ENCODE results near the gene HDAC9. TPM values are rescaled to one million over a fixed set of nuclear protein-coding genes. Genes with fewer than 3 reads are reported as not detected.

The HDAC9 gene
- total and polyA plus RNA-seq, 2 of the 13 experiments (the other 11 are each of a cell fraction or from before 2014, with no cell fraction given): 0.05 to 0.07 TPM

- TF ChIP-seq SUZ12 (IDR thresholded peaks at IDR 0.05; ENCODE audit: low read depth, low read length) (no peak), KDM6A (CRISPR knock-in tag; IDR thresholded peaks at IDR 0.05; ENCODE audit: low read depth) (no peak), RBFOX2 (IDR thresholded peaks at IDR 0.05; ENCODE audit: low read depth, low read length) (no peak), ZNF652 (CRISPR knock-in tag; IDR thresholded peaks at IDR 0.05; ENCODE audit: borderline replicate concordance, low read depth) (no peak)
- CTCF ChIA-PET (ENCODE audit: low intra/inter-chr PET ratio, low total read pairs): no interaction called here
- Histone ChIP-seq H3K27ac (ENCODE audit: extremely low read length, insufficient read depth, low read length) (no peak overlapping the region), H3K9ac (ENCODE audit: insufficient read depth, low read depth, low read length) (no peak overlapping the region), H2AFZ (ENCODE audit: low read length) (no peak overlapping the region), H3K4me3 (replicated peaks in 1 of 3; ENCODE audit: insufficient read depth in 1 of 3, low read depth in 2 of 3, low read length in 3 of 3) (no peak overlapping the region), H3K4me1 (ENCODE audit: insufficient read depth, low read length) (no peaks in the 10 kb centered on the region), H3K27me3 (ENCODE audit: control insufficient read depth in 1 of 2, insufficient read depth in 2 of 2, low read length in 2 of 2) (no peaks in the 10 kb centered on the region), H4K20me1 (ENCODE audit: insufficient read depth, low read length) (0 out of 2 replicates have a peak, but pooled peaks cover 2% of the 10 kb centered on the region), H3K9me3 (ENCODE audit: low read length) (no peaks in the 10 kb centered on the region), H3K36me3 (replicated peaks in 1 of 2; ENCODE audit: control insufficient read depth in 1 of 2, insufficient read depth in 2 of 2, low read length in 2 of 2) (no peaks in the 10 kb centered on the region), H3K79me2 (ENCODE audit: insufficient read depth, low read length) (no peaks in the 10 kb centered on the region), H3K4me2 (ENCODE audit: low read depth, low read length) (no peak overlapping the region)
- ATAC-seq (no peak), DNase-seq (ENCODE audit: low spot score) (no peak), FAIRE-seq (no peak)
- in situ Hi-C loops (cut with HindIII; ENCODE audit: extremely low pct_ligation_motif_present, low pct_unique_long_range_greater_than_20kb) (no loop called here), intact Hi-C loops (cut with micrococcal nuclease; ENCODE audit: unreplicated experiment) (no loop called here)
- WGBS (ENCODE audit: low lambda C conversion rate): 3% methylated on average over 2 of the region's 2 CpGs
- POLR2A ChIA-PET: no interaction called here
- BruUV-seq (replicated peaks): no TSS peak
Observed at GRCh38 chr7:18532813-18533212, 37.3 kb downstream of the HDAC9 start.

GRCh38 chr7:18534481-18534880 is 38.9 kb downstream of the HDAC9 start:
- Histone ChIP-seq H2AFZ (ENCODE audit: low read length) (no peak overlapping the region), H3K79me2 (ENCODE audit: insufficient read depth, low read length) (no peaks in the 10 kb centered on the region), H3K4me3 (replicated peaks in 1 of 3; ENCODE audit: insufficient read depth in 1 of 3, low read depth in 2 of 3, low read length in 3 of 3) (no peak overlapping the region), H3K9ac (ENCODE audit: insufficient read depth, low read depth, low read length) (no peak overlapping the region), H3K4me1 (ENCODE audit: insufficient read depth, low read length) (no peaks in the 10 kb centered on the region), H3K4me2 (ENCODE audit: low read depth, low read length) (no peak overlapping the region), H3K27ac (ENCODE audit: extremely low read length, insufficient read depth, low read length) (no peak overlapping the region), H3K9me3 (ENCODE audit: low read length) (no peaks in the 10 kb centered on the region), H3K27me3 (ENCODE audit: control insufficient read depth in 1 of 2, insufficient read depth in 2 of 2, low read length in 2 of 2) (no peaks in the 10 kb centered on the region), H3K36me3 (replicated peaks in 1 of 2; ENCODE audit: control insufficient read depth in 1 of 2, insufficient read depth in 2 of 2, low read length in 2 of 2) (no peaks in the 10 kb centered on the region), H4K20me1 (ENCODE audit: insufficient read depth, low read length) (0 out of 2 replicates have a peak, but pooled peaks cover 2% of the 10 kb centered on the region)
- no peak for TF ChIP-seq USF2 (IDR thresholded peaks at IDR 0.05; ENCODE audit: low read depth, low read length)
- TF ChIP-seq USF2 (CRISPR knock-in tag; IDR thresholded peaks at IDR 0.05; ENCODE audit: borderline replicate concordance): no peak
- no peak for TF ChIP-seq SPEN (CRISPR knock-in tag; IDR thresholded peaks at IDR 0.05; ENCODE audit: low read depth)
- TF ChIP-seq ZSCAN30 (CRISPR knock-in tag; IDR thresholded peaks at IDR 0.05): no peak
- TF ChIP-seq ZNF451 (CRISPR knock-in tag; IDR thresholded peaks at IDR 0.05): no peak
- TF ChIP-seq ZGPAT (CRISPR knock-in tag; IDR thresholded peaks at IDR 0.05): no peak
- TF ChIP-seq MAFF (IDR thresholded peaks at IDR 0.05; ENCODE audit: low read depth, low read length): no peak
- TF ChIP-seq BRF2 (CRISPR knock-in tag; IDR thresholded peaks at IDR 0.05): no peak
- no peak for ATAC-seq
- DNase-seq (ENCODE audit: low spot score): no peak
- intact Hi-C loops (cut with micrococcal nuclease; ENCODE audit: unreplicated experiment) (no loop called here), in situ Hi-C loops (cut with HindIII; ENCODE audit: extremely low pct_ligation_motif_present, low pct_unique_long_range_greater_than_20kb) (no loop called here)
- CTCF ChIA-PET (ENCODE audit: low intra/inter-chr PET ratio, low total read pairs): no interaction called here
- no TSS peak for BruUV-seq (replicated peaks)
- FAIRE-seq: no peak
- WGBS (ENCODE audit: low lambda C conversion rate): 17% methylated on average over 5 of the region's 5 CpGs
- POLR2A ChIA-PET: no interaction called here
